ENCODE measurements around the gene ZNF804A. TPM values are rescaled to one million over a fixed set of nuclear protein-coding genes. Genes with fewer than 3 reads are reported as not detected.

Gene ZNF804A
- total RNA-seq, 4 donors from 2014 or later: 0.19 TPM; not detected in 3

GRCh38 chr2:184685999-184686841 lies 87.9 kb downstream of the ZNF804A start:
- no peak for DNase-seq
- TF ChIP-seq CTCF (IDR thresholded peaks at IDR 0.05) (no peak), POLR2A (IDR thresholded peaks at IDR 0.05) (no peak)
- intact Hi-C loops (cut with DNase I): no loop called here

GRCh38 chr2:184689638-184690037 lies 91.3 kb downstream of the ZNF804A start:
- no peak for DNase-seq

More at GRCh38 chr2:184685999-184686841, 87.9 kb downstream of the ZNF804A start:
- Histone ChIP-seq H3K36me3 (no peaks in the 10 kb centered on the region), H3K27me3 (no peaks in the 10 kb centered on the region), H3K27ac (no peak overlapping the region), H3K9me3 (no peaks in the 10 kb centered on the region), H3K4me3 (no peak overlapping the region), H3K4me1 (no peaks in the 10 kb centered on the region)
- 66 to 67% methylated on average over 4 to 6 of the region's 6 CpGs for WGBS, 2 donors

GRCh38 chr2:184692141-184692734 lies 93.9 kb downstream of the ZNF804A start:
- Histone ChIP-seq H3K27me3 (no peaks in the 10 kb centered on the region), H3K4me1 (no peaks in the 10 kb centered on the region), H3K36me3 (no peaks in the 10 kb centered on the region), H3K27ac (no peak overlapping the region), H3K4me3 (no peak overlapping the region), H3K9me3 (no peaks in the 10 kb centered on the region)
- WGBS, 2 donors: 66 to 77% methylated on average over 3 of the region's 3 CpGs
- intact Hi-C loops (cut with DNase I): no loop called here
- TF ChIP-seq POLR2A (IDR thresholded peaks at IDR 0.05): no peak
- no peak for TF ChIP-seq CTCF (IDR thresholded peaks at IDR 0.05)
- no peak for DNase-seq

More at GRCh38 chr2:184689638-184690037, 91.3 kb downstream of the ZNF804A start:
- Histone ChIP-seq H3K4me1 (no peaks in the 10 kb centered on the region), H3K4me3 (no peak overlapping the region), H3K27me3 (no peaks in the 10 kb centered on the region), H3K9me3 (no peaks in the 10 kb centered on the region), H3K27ac (no peak overlapping the region), H3K36me3 (no peaks in the 10 kb centered on the region)
- intact Hi-C loops (cut with DNase I): no loop called here
- 46 to 75% methylated on average over 1 of the region's 1 CpG for WGBS, 2 donors
- TF ChIP-seq POLR2A (IDR thresholded peaks at IDR 0.05): no peak

- Histone ChIP-seq H3K4me1 (no peaks in the 10 kb centered on the region), H3K4me3 (no peak overlapping the region), H3K9me3 (no peaks in the 10 kb centered on the region), H3K27me3 (no peaks in the 10 kb centered on the region), H3K36me3 (no peaks in the 10 kb centered on the region), H3K27ac (no peak overlapping the region)
- TF ChIP-seq CTCF (IDR thresholded peaks at IDR 0.05) (no peak), POLR2A (IDR thresholded peaks at IDR 0.05) (no peak)
- WGBS, 2 donors: 28 to 29% methylated on average over 1 of the region's 1 CpG
- intact Hi-C loops (cut with DNase I): no loop called here
- no peak for DNase-seq
These were observed 98.3 kb downstream of the ZNF804A start for GRCh38 chr2:184696644-184697043.

GRCh38 chr2:184698476-184698875 lies 100.1 kb downstream of the ZNF804A start:
- intact Hi-C loops (cut with DNase I): no loop called here
- H3K9me3 ChIP-seq: no peaks in the 10 kb centered on the region

More at GRCh38 chr2:184698476-184698875, 100.1 kb downstream of the ZNF804A start:
- TF ChIP-seq POLR2A (IDR thresholded peaks at IDR 0.05) (no peak), CTCF (IDR thresholded peaks at IDR 0.05) (no peak)
- DNase-seq: no peak
- H3K36me3 ChIP-seq: no peaks in the 10 kb centered on the region
- 77 to 87% methylated on average over 3 of the region's 3 CpGs for WGBS, 2 donors
- H3K27me3 ChIP-seq: no peaks in the 10 kb centered on the region
- no peak overlapping the region for H3K4me3 ChIP-seq
- H3K27ac ChIP-seq: no peak overlapping the region
- no peaks in the 10 kb centered on the region for H3K4me1 ChIP-seq

All from esophagus squamous epithelium (tissue), 5 donors.